ENCODE data around the gene CDKL1.
A peak's percentile ranks its signal among the peaks of the same experiment; 100 is the strongest.

The CDKL1 gene

GRCh38 chr14:50396631-50397389, at the start of gene CDKL1:
CDKL1 (minus strand) TSS chr14:50396881; CDS start chr14:50395868, 1,013 bp downstream.
- no peaks in the 10 kb centered on the region for H3K9me3 ChIP-seq (ENCODE audit: control insufficient read depth in 5 of 5, low read length in 5 of 5)
- peak within 1 kb of the TSS; percentile 96 for H3K27ac ChIP-seq (ENCODE audit: low read depth, low read length)
- H3K4me1 ChIP-seq (ENCODE audit: control insufficient read depth in 5 of 5, insufficient read depth in 5 of 5, low read length in 5 of 5), result peaks cover 3 to 27% (median 24%) of the 10 kb centered on the region in 5 donors
- no peaks in the 10 kb centered on the region for H3K27me3 ChIP-seq (ENCODE audit: control insufficient read depth in 5 of 5, insufficient read depth in 4 of 5, low read length in 5 of 5)
- peak within 1 kb of the TSS; percentile 80 to 94 (median 88) for H3K9ac ChIP-seq (ENCODE audit: low read length in 5 of 5)
- no peaks in the 10 kb centered on the region for H3K36me3 ChIP-seq (ENCODE audit: control insufficient read depth in 5 of 5, insufficient read depth in 5 of 5, low read length in 5 of 5)
- peak within 1 kb of the TSS; percentile 80 to 92 (median 86) for H3K4me3 ChIP-seq (ENCODE audit: low read depth in 1 of 5, low read length in 5 of 5)

- H3K36me3 ChIP-seq (ENCODE audit: control insufficient read depth in 5 of 5, insufficient read depth in 5 of 5, low read length in 5 of 5), result peaks cover 14 to 46% (median 39%) of the 10 kb centered on the region in 5 donors
- H3K4me3 ChIP-seq (ENCODE audit: low read depth in 1 of 5, low read length in 5 of 5), result no peak overlapping the region
- no peak overlapping the region for H3K9ac ChIP-seq (ENCODE audit: low read length in 5 of 5)
- no peaks in the 10 kb centered on the region for H3K27me3 ChIP-seq (ENCODE audit: control insufficient read depth in 5 of 5, insufficient read depth in 4 of 5, low read length in 5 of 5)
- H3K9me3 ChIP-seq (ENCODE audit: control insufficient read depth in 5 of 5, low read length in 5 of 5), result peaks cover 0 to 2% (median 0%) of the 10 kb centered on the region in 5 donors
- H3K27ac ChIP-seq (ENCODE audit: low read depth, low read length), result no peak overlapping the region
- H3K4me1 ChIP-seq (ENCODE audit: control insufficient read depth in 5 of 5, insufficient read depth in 5 of 5, low read length in 5 of 5), result peaks cover 0 to 4% (median 0%) of the 10 kb centered on the region in 5 donors
These were observed 37.8 kb upstream of the CDKL1 start for GRCh38 chr14:50434528-50434927.

GRCh38 chr14:50432131-50432530, 35.5 kb upstream of the CDKL1 start:
- peaks cover 14 to 34% (median 31%) of the 10 kb centered on the region in 5 donors for H3K36me3 ChIP-seq (ENCODE audit: control insufficient read depth in 5 of 5, insufficient read depth in 5 of 5, low read length in 5 of 5)
- no peak overlapping the region for H3K27ac ChIP-seq (ENCODE audit: low read depth, low read length)
- H3K4me1 ChIP-seq (ENCODE audit: control insufficient read depth in 5 of 5, insufficient read depth in 5 of 5, low read length in 5 of 5), result peaks cover 0 to 4% (median 0%) of the 10 kb centered on the region in 5 donors
- H3K9me3 ChIP-seq (ENCODE audit: control insufficient read depth in 5 of 5, low read length in 5 of 5), result peaks cover 0 to 2% (median 0%) of the 10 kb centered on the region in 5 donors
- H3K9ac ChIP-seq (ENCODE audit: low read length in 5 of 5), result no peak overlapping the region
- no peak overlapping the region for H3K4me3 ChIP-seq (ENCODE audit: low read depth in 1 of 5, low read length in 5 of 5)
- no peaks in the 10 kb centered on the region for H3K27me3 ChIP-seq (ENCODE audit: control insufficient read depth in 5 of 5, insufficient read depth in 4 of 5, low read length in 5 of 5)

GRCh38 chr14:50425816-50426215, 29.1 kb upstream of the CDKL1 start:
- Histone ChIP-seq H3K27ac (ENCODE audit: low read depth, low read length) (peak overlapping the region; percentile 57), H3K9me3 (ENCODE audit: control insufficient read depth in 5 of 5, low read length in 5 of 5) (no peaks in the 10 kb centered on the region), H3K27me3 (ENCODE audit: control insufficient read depth in 5 of 5, insufficient read depth in 4 of 5, low read length in 5 of 5) (no peaks in the 10 kb centered on the region), H3K4me1 (ENCODE audit: control insufficient read depth in 5 of 5, insufficient read depth in 5 of 5, low read length in 5 of 5) (peaks cover 0 to 20% (median 0%) of the 10 kb centered on the region in 5 donors), H3K9ac (ENCODE audit: low read length in 5 of 5) (peak overlapping the region in 1 of 5 donors; percentile 16), H3K36me3 (ENCODE audit: control insufficient read depth in 5 of 5, insufficient read depth in 5 of 5, low read length in 5 of 5) (peaks cover 3 to 32% (median 20%) of the 10 kb centered on the region in 5 donors), H3K4me3 (ENCODE audit: low read depth in 1 of 5, low read length in 5 of 5) (no peak overlapping the region)

GRCh38 chr14:50425105-50425504, 28.4 kb upstream of the CDKL1 start:
- Histone ChIP-seq H3K36me3 (ENCODE audit: control insufficient read depth in 5 of 5, insufficient read depth in 5 of 5, low read length in 5 of 5) (peaks cover 3 to 37% (median 23%) of the 10 kb centered on the region in 5 donors), H3K27ac (ENCODE audit: low read depth, low read length) (no peak overlapping the region), H3K9me3 (ENCODE audit: control insufficient read depth in 5 of 5, low read length in 5 of 5) (no peaks in the 10 kb centered on the region), H3K4me1 (ENCODE audit: control insufficient read depth in 5 of 5, insufficient read depth in 5 of 5, low read length in 5 of 5) (peaks cover 0 to 17% (median 0%) of the 10 kb centered on the region in 5 donors), H3K27me3 (ENCODE audit: control insufficient read depth in 5 of 5, insufficient read depth in 4 of 5, low read length in 5 of 5) (no peaks in the 10 kb centered on the region), H3K4me3 (ENCODE audit: low read depth in 1 of 5, low read length in 5 of 5) (no peak overlapping the region), H3K9ac (ENCODE audit: low read length in 5 of 5) (no peak overlapping the region)

- no peaks in the 10 kb centered on the region for H3K27me3 ChIP-seq (ENCODE audit: control insufficient read depth in 5 of 5, insufficient read depth in 4 of 5, low read length in 5 of 5)
These were observed 26.8 kb upstream of the CDKL1 start for GRCh38 chr14:50423529-50423928.

GRCh38 chr14:50421499-50421898, 24.8 kb upstream of the CDKL1 start:
- Histone ChIP-seq H3K4me1 (ENCODE audit: control insufficient read depth in 5 of 5, insufficient read depth in 5 of 5, low read length in 5 of 5) (peaks cover 0 to 19% (median 0%) of the 10 kb centered on the region in 5 donors), H3K9me3 (ENCODE audit: control insufficient read depth in 5 of 5, low read length in 5 of 5) (no peaks in the 10 kb centered on the region), H3K9ac (ENCODE audit: low read length in 5 of 5) (no peak overlapping the region), H3K36me3 (ENCODE audit: control insufficient read depth in 5 of 5, insufficient read depth in 5 of 5, low read length in 5 of 5) (peaks cover 16 to 52% (median 28%) of the 10 kb centered on the region in 5 donors), H3K4me3 (ENCODE audit: low read depth in 1 of 5, low read length in 5 of 5) (no peak overlapping the region), H3K27ac (ENCODE audit: low read depth, low read length) (no peak overlapping the region), H3K27me3 (ENCODE audit: control insufficient read depth in 5 of 5, insufficient read depth in 4 of 5, low read length in 5 of 5) (no peaks in the 10 kb centered on the region)

More at GRCh38 chr14:50423529-50423928, 26.8 kb upstream of the CDKL1 start:
- Histone ChIP-seq H3K27ac (ENCODE audit: low read depth, low read length) (no peak overlapping the region), H3K4me1 (ENCODE audit: control insufficient read depth in 5 of 5, insufficient read depth in 5 of 5, low read length in 5 of 5) (peaks cover 0 to 17% (median 0%) of the 10 kb centered on the region in 5 donors), H3K9ac (ENCODE audit: low read length in 5 of 5) (no peak overlapping the region), H3K4me3 (ENCODE audit: low read depth in 1 of 5, low read length in 5 of 5) (no peak overlapping the region), H3K9me3 (ENCODE audit: control insufficient read depth in 5 of 5, low read length in 5 of 5) (no peaks in the 10 kb centered on the region), H3K36me3 (ENCODE audit: control insufficient read depth in 5 of 5, insufficient read depth in 5 of 5, low read length in 5 of 5) (peaks cover 16 to 44% (median 23%) of the 10 kb centered on the region in 5 donors)

GRCh38 chr14:50417853-50418252, 21.2 kb upstream of the CDKL1 start:
- Histone ChIP-seq H3K27me3 (ENCODE audit: control insufficient read depth in 5 of 5, insufficient read depth in 4 of 5, low read length in 5 of 5) (no peaks in the 10 kb centered on the region), H3K9ac (ENCODE audit: low read length in 5 of 5) (no peak overlapping the region), H3K4me1 (ENCODE audit: control insufficient read depth in 5 of 5, insufficient read depth in 5 of 5, low read length in 5 of 5) (peaks cover 0 to 2% (median 0%) of the 10 kb centered on the region in 5 donors), H3K4me3 (ENCODE audit: low read depth in 1 of 5, low read length in 5 of 5) (no peak overlapping the region), H3K9me3 (ENCODE audit: control insufficient read depth in 5 of 5, low read length in 5 of 5) (no peaks in the 10 kb centered on the region), H3K27ac (ENCODE audit: low read depth, low read length) (no peak overlapping the region), H3K36me3 (ENCODE audit: control insufficient read depth in 5 of 5, insufficient read depth in 5 of 5, low read length in 5 of 5) (peaks cover 16 to 40% (median 22%) of the 10 kb centered on the region in 5 donors)

- no peaks in the 10 kb centered on the region for H3K9me3 ChIP-seq (ENCODE audit: control insufficient read depth in 5 of 5, low read length in 5 of 5)
- no peaks in the 10 kb centered on the region for H3K27me3 ChIP-seq (ENCODE audit: control insufficient read depth in 5 of 5, insufficient read depth in 4 of 5, low read length in 5 of 5)
- H3K27ac ChIP-seq (ENCODE audit: low read depth, low read length), result no peak overlapping the region
These were observed 14.2 kb upstream of the CDKL1 start for GRCh38 chr14:50410921-50411320.

GRCh38 chr14:50410071-50410470, 13.4 kb upstream of the CDKL1 start:
- Histone ChIP-seq H3K36me3 (ENCODE audit: control insufficient read depth in 5 of 5, insufficient read depth in 5 of 5, low read length in 5 of 5) (no peaks in the 10 kb centered on the region), H3K9ac (ENCODE audit: low read length in 5 of 5) (no peak overlapping the region), H3K9me3 (ENCODE audit: control insufficient read depth in 5 of 5, low read length in 5 of 5) (no peaks in the 10 kb centered on the region), H3K4me3 (ENCODE audit: low read depth in 1 of 5, low read length in 5 of 5) (no peak overlapping the region), H3K27ac (ENCODE audit: low read depth, low read length) (no peak overlapping the region), H3K4me1 (ENCODE audit: control insufficient read depth in 5 of 5, insufficient read depth in 5 of 5, low read length in 5 of 5) (peaks cover 0 to 18% (median 9%) of the 10 kb centered on the region in 5 donors), H3K27me3 (ENCODE audit: control insufficient read depth in 5 of 5, insufficient read depth in 4 of 5, low read length in 5 of 5) (no peaks in the 10 kb centered on the region)

More at GRCh38 chr14:50410921-50411320, 14.2 kb upstream of the CDKL1 start:
- H3K9ac ChIP-seq (ENCODE audit: low read length in 5 of 5), result no peak overlapping the region
- peaks cover 0 to 18% (median 9%) of the 10 kb centered on the region in 5 donors for H3K4me1 ChIP-seq (ENCODE audit: control insufficient read depth in 5 of 5, insufficient read depth in 5 of 5, low read length in 5 of 5)
- no peaks in the 10 kb centered on the region for H3K36me3 ChIP-seq (ENCODE audit: control insufficient read depth in 5 of 5, insufficient read depth in 5 of 5, low read length in 5 of 5)
- no peak overlapping the region for H3K4me3 ChIP-seq (ENCODE audit: low read depth in 1 of 5, low read length in 5 of 5)
